ENCODE measurements around the gene C2CD4D. TPM values are rescaled to one million over a fixed set of nuclear protein-coding genes. Genes with fewer than 3 reads are reported as not detected.

Gene C2CD4D
- total RNA-seq, 1 experiment from 2014 or later, result 0.94 TPM

- H3K4me3 Mint-ChIP-seq, result no peak overlapping the region
- POLR2A ChIA-PET, result interaction anchor here (0.6 to 0.9 kb wide), 2 partner anchors 20 to 384 kb away, joined by 3 read pairs; partner anchors contain the start of gene C2CD4D
- no peak for TF ChIP-seq SMAD4 (CRISPR knock-in tag; IDR thresholded peaks at IDR 0.05)
- no peak for TF ChIP-seq SOX15 (CRISPR knock-in tag; IDR thresholded peaks at IDR 0.05)
- TF ChIP-seq AR (CRISPR knock-in tag; IDR thresholded peaks at IDR 0.05), result no peak
- no peak for TF ChIP-seq FOXK1 (CRISPR knock-in tag; IDR thresholded peaks at IDR 0.05)
- no peak for TF ChIP-seq ATF2 (CRISPR knock-in tag; IDR thresholded peaks at IDR 0.05; ENCODE audit: borderline replicate concordance, low read depth)
- no peak for TF ChIP-seq TCF7 (CRISPR knock-in tag; IDR thresholded peaks at IDR 0.05; ENCODE audit: low read depth)
- TF ChIP-seq PRRX2 (CRISPR knock-in tag; IDR thresholded peaks at IDR 0.05), result no peak
- TF ChIP-seq ZNF416 (CRISPR knock-in tag; IDR thresholded peaks at IDR 0.05), result no peak
- TF ChIP-seq NFE2L1 (CRISPR knock-in tag; IDR thresholded peaks at IDR 0.05), result no peak
- TF ChIP-seq PREB (CRISPR knock-in tag; IDR thresholded peaks at IDR 0.05; ENCODE audit: borderline replicate concordance), result no peak
- TF ChIP-seq GABPB1 (CRISPR knock-in tag; IDR thresholded peaks at IDR 0.05), result no peak
- no peak for TF ChIP-seq NFATC4 (CRISPR knock-in tag; IDR thresholded peaks at IDR 0.05)
- no peak for TF ChIP-seq RELA (CRISPR knock-in tag; IDR thresholded peaks at IDR 0.05; ENCODE audit: borderline replicate concordance)
- no peak for TF ChIP-seq ZSCAN18 (CRISPR knock-in tag; IDR thresholded peaks at IDR 0.05)
- TF ChIP-seq ESRRA (CRISPR knock-in tag; IDR thresholded peaks at IDR 0.05; ENCODE audit: borderline replicate concordance), result no peak
- no peak for TF ChIP-seq ATF1 (CRISPR knock-in tag; IDR thresholded peaks at IDR 0.05)
- no peak for TF ChIP-seq HMGXB4 (CRISPR knock-in tag; IDR thresholded peaks at IDR 0.05)
- CTCF ChIA-PET, result interaction anchor here (1.5 to 1.7 kb wide), 2 partner anchors 11 to 16 kb away, joined by 5 to 6 read pairs; no protein-coding TSS in a partner anchor
- DNase-seq (ENCODE audit: low spot score) (no peak), ATAC-seq (no peak)
- H3K27me3 Mint-ChIP-seq (ENCODE audit: low read depth), result no peaks in the 10 kb centered on the region
- no peak overlapping the region for H3K27ac Mint-ChIP-seq
- H3K9me3 Mint-ChIP-seq, result no peaks in the 10 kb centered on the region
- no peaks in the 10 kb centered on the region for H3K36me3 Mint-ChIP-seq
- H3K4me1 Mint-ChIP-seq, result peaks cover 7% of the 10 kb centered on the region
Observed at GRCh38 chr1:151819976-151820623, 19.5 kb downstream of the C2CD4D start.

Data from WTC11 (cell line).